WTC11 (cell line): ENCODE data around the gene PLAC8. TPM values are rescaled to one million over a fixed set of nuclear protein-coding genes. Genes with fewer than 3 reads are reported as not detected.

ENCODE experiments used
- ATAC-seq: fragments of 200-7000 bp; cut with Tn5 transposase; 2 replicates; pipeline ENCODE4 v1.10.0; 2021; ENCODE audit warnings: mild to moderate bottlenecking, moderate library complexity
- Bru-seq: library from RNA; stranded (reverse); fragments of 400-500 nt; gene quantifications from one replicate; lab custom pipeline; 2021; lab: Mats Ljungman, UMichigan
- CTCF ChIA-PET: fragments of 300-600 bp; sonication (Branson Sonifier 250); formaldehyde crosslinking; loops from one replicate; lab custom pipeline; 2021; ENCODE audit warnings: antibody characterized with exemption; lab: Charles Lee
- POLR2A ChIA-PET: fragments of 350-600 bp; sonication (Branson Sonifier 250); formaldehyde crosslinking; loops from one replicate; lab custom pipeline; 2021; ENCODE audit warnings: antibody characterized with exemption; lab: Charles Lee
- DNase-seq: peaks from one replicate; pipeline ENCODE4 v3.0.0; 2021; ENCODE audit warnings: low spot score
- H3K27ac Mint-ChIP-seq: 2 replicates; pipeline ENCODE4 v1.8.0; 2021; ENCODE audit warnings: mixed read lengths
- H3K27me3 Mint-ChIP-seq: 2 replicates; pipeline ENCODE4 v1.8.0; 2021; ENCODE audit warnings: low read depth, mild to moderate bottlenecking, moderate library complexity, mixed read lengths
- H3K36me3 Mint-ChIP-seq: 2 replicates; pipeline ENCODE4 v1.8.0; 2021; ENCODE audit warnings: mixed read lengths
- H3K4me1 Mint-ChIP-seq: 2 replicates; pipeline ENCODE4 v1.8.0; 2022; ENCODE audit warnings: mixed read lengths
- H3K4me3 Mint-ChIP-seq: 2 replicates; pipeline ENCODE4 v1.8.0; 2021; ENCODE audit warnings: mild to moderate bottlenecking, moderate library complexity, mixed read lengths
- H3K9me3 Mint-ChIP-seq: 2 replicates; pipeline ENCODE4 v1.8.0; 2021; ENCODE audit warnings: mixed read lengths
- CBFB ChIP-seq: sonication (generic); formaldehyde crosslinking; IDR thresholded peaks from 2 replicates; pipeline ENCODE4 v1.8.1; 2022; ENCODE audit warnings: mild to moderate bottlenecking, low read depth, missing genetic modification reagents
- CDX4 ChIP-seq: fragments of 250-450 bp; sonication (Bioruptor Pico); IDR thresholded peaks from 2 replicates; pipeline ENCODE4 v1.9.0; 2021; ENCODE audit warnings: moderate library complexity, mild to moderate bottlenecking, inconsistent platforms, borderline replicate concordance
- ELF4 ChIP-seq: sonication (generic); formaldehyde crosslinking; IDR thresholded peaks from 2 replicates; pipeline ENCODE4 v1.8.1; 2022; ENCODE audit warnings: low read depth, mild to moderate bottlenecking, moderate library complexity, missing genetic modification reagents
- FOXJ3 ChIP-seq: sonication (generic); formaldehyde crosslinking; IDR thresholded peaks from 2 replicates; pipeline ENCODE4 v1.9.0; 2021; ENCODE audit warnings: missing genetic modification reagents, mild to moderate bottlenecking, borderline replicate concordance
- IRF1 ChIP-seq: sonication (generic); formaldehyde crosslinking; IDR thresholded peaks from 2 replicates; pipeline ENCODE4 v1.8.0; 2023; ENCODE audit warnings: missing genetic modification reagents
- JUN ChIP-seq: sonication (generic); formaldehyde crosslinking; IDR thresholded peaks from 2 replicates; pipeline ENCODE4 v1.8.0; 2023; ENCODE audit warnings: mild to moderate bottlenecking, missing genetic modification reagents
- MXD4 ChIP-seq: fragments of 250-450 bp; sonication (Bioruptor Pico); IDR thresholded peaks from 2 replicates; pipeline ENCODE4 v1.8.0; 2021; ENCODE audit warnings: mild to moderate bottlenecking, moderate library complexity, borderline replicate concordance
- NFYB ChIP-seq: sonication (generic); formaldehyde crosslinking; conservative IDR thresholded peaks from 2 replicates; pipeline ENCODE4 v1.8.0; 2022; ENCODE audit warnings: low read depth, missing genetic modification reagents
- NR2C2 ChIP-seq: sonication (generic); formaldehyde crosslinking; IDR thresholded peaks from 2 replicates; pipeline ENCODE4 v1.8.0; 2022; ENCODE audit warnings: mild to moderate bottlenecking, missing genetic modification reagents
- RELA ChIP-seq: sonication (generic); formaldehyde crosslinking; IDR thresholded peaks from 2 replicates; pipeline ENCODE4 v1.8.1; 2022; ENCODE audit warnings: missing genetic modification reagents, mild to moderate bottlenecking, borderline replicate concordance
- SMAD3 ChIP-seq: sonication (generic); formaldehyde crosslinking; IDR thresholded peaks from 2 replicates; pipeline ENCODE4 v1.8.0; 2022; ENCODE audit warnings: missing genetic modification reagents, mild to moderate bottlenecking, borderline replicate concordance
- SP1 ChIP-seq: sonication (generic); formaldehyde crosslinking; conservative IDR thresholded peaks from 2 replicates; pipeline ENCODE4 v1.8.1; 2022; ENCODE audit warnings: missing genetic modification reagents
- TCF7 ChIP-seq: sonication (generic); formaldehyde crosslinking; IDR thresholded peaks from 2 replicates; pipeline ENCODE4 v1.8.0; 2022; ENCODE audit warnings: mild to moderate bottlenecking, low read depth, missing genetic modification reagents, moderate library complexity
- USF1 ChIP-seq: sonication (generic); formaldehyde crosslinking; IDR thresholded peaks from 2 replicates; pipeline ENCODE4 v1.8.0; 2022; ENCODE audit warnings: mild to moderate bottlenecking, missing genetic modification reagents
- ZNF232 ChIP-seq: sonication (generic); formaldehyde crosslinking; IDR thresholded peaks from 2 replicates; pipeline ENCODE4 v1.8.0; 2022; ENCODE audit warnings: mild to moderate bottlenecking, missing genetic modification reagents
- ZNF671 ChIP-seq: fragments of 250-450 bp; sonication (Bioruptor Pico); IDR thresholded peaks from 2 replicates; pipeline ENCODE4 v1.8.0; 2021; ENCODE audit warnings: mild to moderate bottlenecking
- ZSCAN18 ChIP-seq: fragments of 250-450 bp; sonication (Bioruptor Pico); IDR thresholded peaks from 2 replicates; pipeline ENCODE4 v2.1.2; 2022; ENCODE audit warnings: mild to moderate bottlenecking, moderate library complexity
- long read RNA-seq, 3 experiments: library from RNA in 1 of 3; library from capped mRNA in 1 of 3; library from polyadenylated mRNA in 1 of 3; unstranded in 2 of 3; stranded (forward) in 1 of 3; transcript quantifications; one replicate each; pipeline ENCODE4 v2.0.0, GENCODE V29; 2021
- total RNA-seq: library from RNA; stranded (reverse); gene quantifications from 3 replicates; pipeline ENCODE4 v1.2.3, GENCODE V29; 2021
- TF ChIP-seq, protein P1 (sequence below): sonication (generic); formaldehyde crosslinking; IDR thresholded peaks from 2 replicates; pipeline ENCODE4 v1.8.1; 2022; ENCODE audit warnings: low read depth, missing genetic modification reagents, borderline replicate concordance
- TF ChIP-seq, protein P2 (sequence below): fragments of 250-450 bp; sonication (Bioruptor Pico); IDR thresholded peaks from 2 replicates; pipeline ENCODE4 v1.9.0; 2021; ENCODE audit warnings: mild to moderate bottlenecking
- TF ChIP-seq, protein P3 (sequence below): sonication (generic); formaldehyde crosslinking; IDR thresholded peaks from 2 replicates; pipeline ENCODE4 v1.8.1; 2023; ENCODE audit warnings: mild to moderate bottlenecking, missing genetic modification reagents
- TF ChIP-seq, protein P4 (sequence below): sonication (generic); formaldehyde crosslinking; IDR thresholded peaks from 2 replicates; pipeline ENCODE4 v1.8.1; 2022; ENCODE audit warnings: mild to moderate bottlenecking, moderate library complexity, missing genetic modification reagents

PLAC8 gene
- 1.4 to 3.1 TPM (median 1.6 TPM) in 3 replicates for total RNA-seq
- percentile 17 among the genes with signal in this experiment for Bru-seq, nascent RNA
- long read RNA-seq, experiment 1: 0 reads
- long read RNA-seq, experiment 2, partial matches to known transcripts: 0 of 1 reads
- long read RNA-seq, experiment 2, other reads (novel, unspliced or antisense): 0 of 1 reads
- long read RNA-seq, experiment 3, partial matches to known transcripts: 0 of 1 reads
- long read RNA-seq, experiment 3, other reads (novel, unspliced or antisense): 0 of 1 reads

- Mint-ChIP-seq H3K36me3 (no peaks in the 10 kb centered on the region), H3K27me3 (peaks cover under 1% of the 10 kb centered on the region; the same call in 1 of the 2 replicates), H3K9me3 (no peaks in the 10 kb centered on the region), H3K4me3 (no peak within 1 kb of the TSS), H3K27ac (peak within 1 kb of the TSS; percentile 46), H3K4me1 (peaks cover 40% of the 10 kb centered on the region)
- DNase-seq: no peak
- TF ChIP-seq, protein P1, sequence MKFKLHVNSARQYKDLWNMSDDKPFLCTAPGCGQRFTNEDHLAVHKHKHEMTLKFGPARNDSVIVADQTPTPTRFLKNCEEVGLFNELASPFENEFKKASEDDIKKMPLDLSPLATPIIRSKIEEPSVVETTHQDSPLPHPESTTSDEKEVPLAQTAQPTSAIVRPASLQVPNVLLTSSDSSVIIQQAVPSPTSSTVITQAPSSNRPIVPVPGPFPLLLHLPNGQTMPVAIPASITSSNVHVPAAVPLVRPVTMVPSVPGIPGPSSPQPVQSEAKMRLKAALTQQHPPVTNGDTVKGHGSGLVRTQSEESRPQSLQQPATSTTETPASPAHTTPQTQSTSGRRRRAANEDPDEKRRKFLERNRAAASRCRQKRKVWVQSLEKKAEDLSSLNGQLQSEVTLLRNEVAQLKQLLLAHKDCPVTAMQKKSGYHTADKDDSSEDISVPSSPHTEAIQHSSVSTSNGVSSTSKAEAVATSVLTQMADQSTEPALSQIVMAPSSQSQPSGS (CRISPR knock-in tag): no peak
- TF ChIP-seq ZNF232 (no peak), SP1 (CRISPR knock-in tag) (no peak)
- TF ChIP-seq, protein P2, sequence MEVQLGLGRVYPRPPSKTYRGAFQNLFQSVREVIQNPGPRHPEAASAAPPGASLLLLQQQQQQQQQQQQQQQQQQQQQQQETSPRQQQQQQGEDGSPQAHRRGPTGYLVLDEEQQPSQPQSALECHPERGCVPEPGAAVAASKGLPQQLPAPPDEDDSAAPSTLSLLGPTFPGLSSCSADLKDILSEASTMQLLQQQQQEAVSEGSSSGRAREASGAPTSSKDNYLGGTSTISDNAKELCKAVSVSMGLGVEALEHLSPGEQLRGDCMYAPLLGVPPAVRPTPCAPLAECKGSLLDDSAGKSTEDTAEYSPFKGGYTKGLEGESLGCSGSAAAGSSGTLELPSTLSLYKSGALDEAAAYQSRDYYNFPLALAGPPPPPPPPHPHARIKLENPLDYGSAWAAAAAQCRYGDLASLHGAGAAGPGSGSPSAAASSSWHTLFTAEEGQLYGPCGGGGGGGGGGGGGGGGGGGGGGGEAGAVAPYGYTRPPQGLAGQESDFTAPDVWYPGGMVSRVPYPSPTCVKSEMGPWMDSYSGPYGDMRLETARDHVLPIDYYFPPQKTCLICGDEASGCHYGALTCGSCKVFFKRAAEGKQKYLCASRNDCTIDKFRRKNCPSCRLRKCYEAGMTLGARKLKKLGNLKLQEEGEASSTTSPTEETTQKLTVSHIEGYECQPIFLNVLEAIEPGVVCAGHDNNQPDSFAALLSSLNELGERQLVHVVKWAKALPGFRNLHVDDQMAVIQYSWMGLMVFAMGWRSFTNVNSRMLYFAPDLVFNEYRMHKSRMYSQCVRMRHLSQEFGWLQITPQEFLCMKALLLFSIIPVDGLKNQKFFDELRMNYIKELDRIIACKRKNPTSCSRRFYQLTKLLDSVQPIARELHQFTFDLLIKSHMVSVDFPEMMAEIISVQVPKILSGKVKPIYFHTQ: no peak
- no peak for ATAC-seq
- ChIA-PET POLR2A (interaction anchor here (0.6 kb wide), 2 partner anchors 44 to 71 kb away, joined by 5 to 6 read pairs; no protein-coding TSS in a partner anchor), CTCF (interaction anchor here (1.4 to 2.1 kb wide), 2 partner anchors 14 to 41 kb away, joined by 3 to 5 read pairs; no protein-coding TSS in a partner anchor)
Measured at GRCh38 chr4:83114576-83114975, at the start of gene PLAC8. PLAC8 (minus strand) TSS chr4:83114729; CDS start chr4:83107921, 6,808 bp downstream.

- no peak overlapping the region for H3K27ac Mint-ChIP-seq
- no peak overlapping the region for H3K4me3 Mint-ChIP-seq
- H3K9me3 Mint-ChIP-seq: peaks cover 14% of the 10 kb centered on the region
- DNase-seq: no peak
- H3K27me3 Mint-ChIP-seq: no peaks in the 10 kb centered on the region; the same call in 1 of the 2 replicates
- TF ChIP-seq SMAD3 (CRISPR knock-in tag) (no peak), CBFB (no peak), NR2C2 (CRISPR knock-in tag) (no peak), MXD4 (CRISPR knock-in tag) (no peak), FOXJ3 (CRISPR knock-in tag) (no peak), USF1 (CRISPR knock-in tag) (no peak), RELA (CRISPR knock-in tag) (no peak), TCF7 (CRISPR knock-in tag) (no peak), ZSCAN18 (CRISPR knock-in tag) (no peak), NFYB (CRISPR knock-in tag) (no peak), IRF1 (no peak), CDX4 (CRISPR knock-in tag) (no peak), ZNF671 (no peak), ELF4 (CRISPR knock-in tag) (no peak), JUN (CRISPR knock-in tag) (no peak)
- TF ChIP-seq, protein P3, sequence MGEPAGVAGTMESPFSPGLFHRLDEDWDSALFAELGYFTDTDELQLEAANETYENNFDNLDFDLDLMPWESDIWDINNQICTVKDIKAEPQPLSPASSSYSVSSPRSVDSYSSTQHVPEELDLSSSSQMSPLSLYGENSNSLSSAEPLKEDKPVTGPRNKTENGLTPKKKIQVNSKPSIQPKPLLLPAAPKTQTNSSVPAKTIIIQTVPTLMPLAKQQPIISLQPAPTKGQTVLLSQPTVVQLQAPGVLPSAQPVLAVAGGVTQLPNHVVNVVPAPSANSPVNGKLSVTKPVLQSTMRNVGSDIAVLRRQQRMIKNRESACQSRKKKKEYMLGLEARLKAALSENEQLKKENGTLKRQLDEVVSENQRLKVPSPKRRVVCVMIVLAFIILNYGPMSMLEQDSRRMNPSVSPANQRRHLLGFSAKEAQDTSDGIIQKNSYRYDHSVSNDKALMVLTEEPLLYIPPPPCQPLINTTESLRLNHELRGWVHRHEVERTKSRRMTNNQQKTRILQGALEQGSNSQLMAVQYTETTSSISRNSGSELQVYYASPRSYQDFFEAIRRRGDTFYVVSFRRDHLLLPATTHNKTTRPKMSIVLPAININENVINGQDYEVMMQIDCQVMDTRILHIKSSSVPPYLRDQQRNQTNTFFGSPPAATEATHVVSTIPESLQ: no peak
- TF ChIP-seq, protein P4, sequence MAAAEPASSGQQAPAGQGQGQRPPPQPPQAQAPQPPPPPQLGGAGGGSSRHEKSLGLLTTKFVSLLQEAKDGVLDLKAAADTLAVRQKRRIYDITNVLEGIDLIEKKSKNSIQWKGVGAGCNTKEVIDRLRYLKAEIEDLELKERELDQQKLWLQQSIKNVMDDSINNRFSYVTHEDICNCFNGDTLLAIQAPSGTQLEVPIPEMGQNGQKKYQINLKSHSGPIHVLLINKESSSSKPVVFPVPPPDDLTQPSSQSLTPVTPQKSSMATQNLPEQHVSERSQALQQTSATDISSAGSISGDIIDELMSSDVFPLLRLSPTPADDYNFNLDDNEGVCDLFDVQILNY (CRISPR knock-in tag): no peak
- TF ChIP-seq, protein P1 (CRISPR knock-in tag): no peak
- TF ChIP-seq, all 79 proteins: peak for 0
- Mint-ChIP-seq H3K4me1 (peaks cover 12% of the 10 kb centered on the region), H3K36me3 (no peaks in the 10 kb centered on the region)
- ChIA-PET CTCF (no interaction called here), POLR2A (no interaction called here)
- ATAC-seq: no peak
Measured at GRCh38 chr4:83153417-83153816, 38.9 kb upstream of the PLAC8 start.
